ENCODE measurements around the gene GIMAP8.
"Not testable (repeated sequence)": the region's sequence is repeated elsewhere in the genome, so short reads cannot be mapped to it uniquely, and the experiment has no call there.

Gene GIMAP8

DNA sequence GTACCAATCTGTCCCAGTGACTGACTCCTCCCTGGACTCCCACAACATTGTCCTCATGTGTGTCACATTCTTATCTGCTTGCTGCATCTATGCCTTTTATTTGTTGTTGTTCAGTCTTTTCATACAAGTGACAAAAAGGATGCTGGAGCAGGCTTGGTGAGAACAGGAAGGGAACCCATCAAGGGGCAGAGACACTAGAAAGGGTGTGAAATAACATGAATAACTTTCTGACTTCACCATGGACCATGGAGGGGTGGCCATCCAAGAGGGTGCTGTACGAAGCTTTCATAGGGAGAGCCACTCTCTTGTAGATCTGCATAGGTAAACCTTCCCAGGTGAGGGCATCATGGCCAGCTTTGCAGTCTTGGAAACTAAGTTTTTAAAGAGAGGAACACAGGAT is 14.5 kb downstream of the GIMAP8 start:
- DNase-seq (ENCODE audit: low spot score), result no peak

DNA sequence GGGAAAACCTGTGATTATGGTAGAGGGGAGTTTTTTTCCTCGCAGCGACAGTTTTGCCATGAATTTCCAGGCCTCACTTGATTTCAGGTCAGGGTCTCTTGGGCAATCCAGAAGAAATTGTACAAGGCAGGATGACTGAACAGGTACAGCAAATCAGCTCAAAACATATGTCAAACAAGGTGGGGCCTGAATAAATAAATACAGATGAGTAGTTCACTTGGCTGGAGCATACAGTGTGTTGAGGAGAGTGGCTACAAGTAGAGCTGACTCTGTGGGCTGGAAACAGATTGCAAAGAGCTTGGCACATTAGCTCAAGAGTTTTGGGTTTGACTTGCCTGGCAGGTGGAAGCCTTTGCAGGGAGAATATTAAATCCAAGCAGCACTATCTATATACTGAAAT is 15.0 kb downstream of the GIMAP8 start:
- no peak for DNase-seq (ENCODE audit: low spot score)

DNA sequence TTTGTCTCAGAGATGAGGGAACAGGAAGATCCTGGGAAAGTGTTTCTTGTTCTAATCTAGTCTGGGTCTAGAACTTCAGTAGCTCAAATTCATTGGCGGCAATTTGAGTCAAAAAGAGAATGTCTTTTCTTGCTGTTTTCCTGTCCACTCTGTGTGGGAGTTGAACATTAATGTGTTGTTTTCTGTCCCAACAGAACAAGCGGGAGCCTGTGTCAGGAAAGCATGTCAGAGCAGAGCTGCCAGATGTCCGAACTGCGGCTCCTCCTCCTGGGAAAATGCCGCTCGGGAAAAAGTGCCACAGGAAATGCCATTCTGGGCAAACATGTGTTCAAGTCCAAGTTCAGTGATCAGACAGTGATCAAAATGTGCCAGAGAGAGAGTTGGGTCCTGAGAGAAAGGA is 16.0 kb downstream of the GIMAP8 start:
- no peak for DNase-seq (ENCODE audit: low spot score)

- no peak for DNase-seq (ENCODE audit: low spot score)
Observed at GRCh38 chr7:150468241-150468640, 17.8 kb downstream of the GIMAP8 start.

GRCh38 chr7:150471886-150472285 is 21.5 kb downstream of the GIMAP8 start:
- DNase-seq (ENCODE audit: low spot score), result no peak

DNA sequence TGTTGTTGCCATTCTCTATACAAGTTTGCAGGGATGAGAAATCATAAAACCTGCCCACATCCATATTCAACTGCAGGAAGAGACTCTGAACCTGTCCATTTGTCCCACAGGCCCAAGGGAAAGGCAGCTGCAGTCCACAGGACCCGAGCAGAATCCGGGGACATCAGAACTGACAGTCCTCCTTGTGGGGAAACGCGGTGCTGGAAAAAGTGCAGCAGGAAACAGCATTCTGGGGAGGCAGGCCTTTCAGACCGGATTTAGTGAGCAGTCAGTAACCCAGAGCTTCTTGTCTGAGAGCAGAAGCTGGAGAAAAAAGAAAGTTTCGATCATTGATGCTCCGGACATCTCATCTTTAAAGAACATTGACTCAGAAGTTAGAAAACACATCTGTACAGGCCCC is 23.5 kb downstream of the GIMAP8 start:
- no peak for DNase-seq (ENCODE audit: low spot score)

DNA sequence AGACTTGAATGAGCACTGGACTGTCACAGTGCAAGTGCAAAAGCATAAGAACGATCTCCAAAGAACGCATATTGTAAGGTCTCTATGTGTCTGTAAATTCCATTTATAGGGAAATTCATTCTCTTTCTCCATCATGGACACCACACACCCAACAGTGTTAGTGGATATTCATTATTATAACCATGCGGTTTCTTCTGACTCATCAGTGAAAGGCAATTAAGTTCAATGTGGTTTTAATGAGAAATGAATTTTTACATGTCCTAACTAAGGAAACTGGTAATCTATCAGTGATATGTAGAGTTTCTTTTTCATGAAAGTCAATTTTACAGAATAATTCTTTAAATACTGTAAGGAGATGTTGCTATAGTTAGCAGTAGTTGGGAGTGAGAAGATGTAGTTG is 25.9 kb downstream of the GIMAP8 start:
- no peak for DNase-seq (ENCODE audit: low spot score)

DNA sequence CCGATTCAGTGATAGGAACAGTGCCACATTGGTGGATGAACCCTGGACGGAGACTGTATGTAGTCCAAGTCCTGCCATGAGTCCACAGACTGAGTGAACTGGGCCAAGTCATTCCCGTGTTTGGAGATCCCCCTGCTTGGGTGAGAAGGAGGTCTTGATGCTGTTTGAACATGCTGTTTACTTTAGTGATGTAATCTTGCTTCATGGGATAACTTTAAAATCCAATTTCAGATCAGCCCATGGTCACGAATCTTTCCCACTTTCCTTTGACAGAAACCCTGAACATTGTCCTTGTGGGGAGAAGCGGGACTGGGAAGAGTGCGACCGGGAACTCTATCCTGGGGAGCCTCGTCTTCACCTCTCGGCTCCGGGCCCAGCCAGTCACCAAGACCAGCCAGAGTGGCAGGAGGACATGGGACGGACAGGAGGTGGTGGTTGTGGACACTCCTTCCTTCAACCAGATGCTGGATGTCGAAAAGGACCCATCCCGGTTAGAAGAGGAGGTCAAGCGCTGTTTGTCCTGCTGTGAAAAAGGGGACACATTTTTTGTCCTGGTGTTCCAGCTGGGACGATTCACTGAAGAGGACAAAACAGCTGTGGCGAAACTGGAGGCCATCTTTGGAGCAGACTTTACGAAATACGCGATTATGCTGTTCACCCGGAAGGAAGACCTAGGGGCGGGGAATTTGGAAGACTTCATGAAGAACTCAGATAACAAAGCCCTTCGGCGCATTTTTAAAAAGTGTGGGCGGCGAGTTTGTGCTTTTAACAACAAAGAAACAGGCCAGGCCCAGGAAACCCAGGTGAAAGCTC is 26.6 kb downstream of the GIMAP8 start:
- DNase-seq (ENCODE audit: low spot score), result no peak

DNA sequence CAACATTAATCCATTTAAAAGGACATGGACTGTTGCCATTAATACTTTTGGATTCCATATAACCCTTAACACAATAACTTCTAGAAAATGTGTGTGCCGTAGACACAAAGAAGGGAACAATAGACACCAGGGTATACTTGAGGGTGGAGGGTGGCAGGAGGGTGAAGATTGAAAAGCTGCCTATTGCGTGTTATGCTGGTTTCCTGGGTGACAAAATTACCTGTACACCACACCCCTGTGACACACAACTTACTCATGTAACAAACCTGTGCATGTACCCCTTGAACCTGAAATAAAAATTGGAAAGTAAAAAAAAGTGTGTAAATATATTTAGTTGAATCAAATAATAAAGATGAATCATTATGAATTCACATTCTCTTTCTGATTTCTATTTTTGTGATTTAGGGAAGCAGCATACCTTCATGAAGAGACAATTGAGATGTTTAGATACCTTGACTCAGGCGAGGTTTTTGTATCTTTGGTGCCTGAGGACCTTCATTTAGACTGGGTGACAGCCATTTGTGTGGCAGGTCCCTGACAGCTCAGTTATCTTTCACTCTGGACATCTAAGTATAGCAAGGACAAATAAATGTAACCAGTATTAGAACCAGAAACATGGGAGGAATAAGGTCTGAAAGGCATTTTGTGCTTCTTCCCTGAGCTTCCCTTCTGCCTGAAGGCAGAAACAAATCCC is 28.7 kb downstream of the GIMAP8 start:
- no peak for DNase-seq (ENCODE audit: low spot score)

DNA sequence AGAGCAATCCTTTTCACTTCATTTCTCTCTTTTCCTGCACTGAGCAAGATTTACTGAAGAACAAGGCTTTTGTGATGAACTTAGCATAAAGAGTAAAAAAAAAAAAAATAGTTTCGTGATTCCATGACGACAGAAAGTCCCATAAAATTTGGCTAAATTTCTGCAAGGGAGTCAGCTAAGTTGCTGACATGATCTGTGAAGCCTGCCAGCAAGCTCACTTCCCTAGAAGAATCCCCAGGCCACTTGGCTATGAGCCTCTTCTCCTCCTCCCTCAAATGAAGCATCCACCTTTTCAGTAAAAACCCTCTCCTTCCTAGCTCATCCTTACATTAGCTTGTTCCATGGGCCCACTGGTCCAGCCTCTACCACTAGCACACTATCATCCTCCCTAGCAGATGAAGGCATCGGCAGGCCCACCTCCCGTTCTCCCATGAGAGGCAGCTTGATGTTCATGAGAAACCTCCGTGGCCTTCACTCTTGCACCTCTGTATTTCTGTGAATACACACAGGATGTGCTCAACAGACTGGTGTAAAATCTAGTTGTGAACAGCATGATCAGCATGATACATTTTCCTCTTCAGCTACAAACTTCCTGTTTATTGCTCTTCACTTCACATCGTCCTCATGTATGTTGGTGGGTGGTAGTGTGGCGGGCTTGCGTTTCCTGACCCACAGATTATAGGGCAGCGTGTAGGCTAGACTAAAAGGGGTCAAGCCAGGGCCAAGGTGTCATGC is 30.9 kb downstream of the GIMAP8 start:
- DNase-seq (ENCODE audit: low spot score), result no peak

GRCh38 chr7:150481922-150482321 is 31.5 kb downstream of the GIMAP8 start:
- no peak for DNase-seq (ENCODE audit: low spot score)

DNA sequence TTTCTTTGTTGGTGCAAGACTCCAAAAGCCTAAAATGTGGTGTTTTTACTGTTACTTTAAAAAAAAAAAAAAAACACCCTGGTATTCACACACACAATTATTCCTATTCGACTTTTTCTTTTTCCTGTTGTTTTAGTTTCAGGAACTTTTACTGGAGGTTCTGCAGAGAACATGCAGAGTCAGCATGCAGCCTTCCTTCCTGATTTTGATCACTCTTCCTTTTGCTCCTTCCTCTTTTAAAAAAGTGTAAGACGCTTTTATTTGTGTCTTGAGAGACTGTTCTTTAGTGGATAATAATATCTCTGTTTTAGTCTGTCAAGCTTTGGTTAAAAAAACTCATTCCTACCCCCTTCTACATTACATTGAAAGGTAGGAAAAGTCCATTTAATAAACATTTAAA is 33.1 kb downstream of the GIMAP8 start:
- DNase-seq (ENCODE audit: low spot score), result not testable (repeated sequence)

DNA sequence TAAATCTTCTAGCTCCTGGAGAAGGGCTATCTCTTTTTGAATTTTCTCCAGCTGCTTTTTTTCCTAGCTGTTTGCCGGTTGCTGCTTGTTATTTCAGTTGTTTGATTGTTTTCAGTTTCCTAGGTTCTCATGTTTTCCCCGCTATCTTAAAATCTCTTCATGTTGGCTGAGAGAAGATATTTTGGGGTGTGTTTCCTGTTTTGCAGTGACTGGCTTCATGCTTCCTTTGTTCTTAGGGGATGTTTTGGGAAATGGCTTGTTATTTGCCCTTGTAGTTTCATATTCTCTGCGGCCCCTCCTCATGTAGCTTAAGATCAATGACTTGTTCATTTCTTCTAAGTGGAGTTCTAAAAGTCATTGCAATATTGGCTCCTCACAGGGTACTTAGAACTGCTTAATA is 33.6 kb downstream of the GIMAP8 start:
- not testable (repeated sequence) for DNase-seq (ENCODE audit: low spot score)

- no peak for DNase-seq (ENCODE audit: low spot score)
Observed at GRCh38 chr7:150487625-150488024, 37.2 kb downstream of the GIMAP8 start.

DNA sequence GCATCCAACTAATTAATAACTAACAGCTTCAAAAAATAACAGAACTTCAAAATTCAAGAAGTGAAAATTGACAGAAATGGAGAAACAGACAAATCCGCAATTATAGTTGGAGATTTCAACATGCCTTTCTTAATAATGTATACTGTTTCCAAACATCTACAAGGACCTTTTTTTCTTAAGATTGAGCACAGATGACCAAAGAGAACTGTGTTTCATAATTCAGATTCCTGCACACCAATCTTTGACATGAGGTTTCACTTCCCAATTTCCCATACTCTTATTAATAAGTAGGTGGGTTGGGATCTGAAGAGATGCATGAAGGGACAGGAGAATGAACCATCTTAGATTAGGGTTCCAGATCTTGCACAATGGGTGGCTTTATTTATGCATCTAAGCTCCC is 39.4 kb downstream of the GIMAP8 start:
- no peak for DNase-seq (ENCODE audit: low spot score)

DNA sequence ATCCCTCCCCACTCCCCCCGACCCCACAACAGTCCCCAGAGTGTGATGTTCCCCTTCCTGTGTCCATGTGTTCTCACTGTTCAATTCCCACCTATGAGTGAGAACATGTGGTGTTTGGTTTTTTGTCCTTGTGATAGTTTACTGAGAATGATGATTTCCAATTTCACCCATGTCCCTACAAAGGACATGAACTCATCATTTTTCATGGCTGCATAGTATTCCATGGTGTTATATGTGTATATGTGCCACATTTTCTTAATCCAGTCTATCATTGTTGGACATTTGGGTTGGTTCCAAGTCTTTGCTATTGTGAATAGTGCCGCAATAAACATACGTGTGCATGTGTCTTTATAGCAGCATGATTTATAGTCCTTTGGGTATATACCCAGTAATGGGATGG is 43.0 kb downstream of the GIMAP8 start:
- not testable (repeated sequence) for DNase-seq (ENCODE audit: low spot score)

- DNase-seq (ENCODE audit: low spot score), result no peak
Observed at GRCh38 chr7:150502519-150502918, 52.1 kb downstream of the GIMAP8 start.

GRCh38 chr7:150503155-150503554 is 52.7 kb downstream of the GIMAP8 start:
- no peak for DNase-seq (ENCODE audit: low spot score)

- DNase-seq (ENCODE audit: low spot score), result no peak
Observed at GRCh38 chr7:150503581-150503980, 53.2 kb downstream of the GIMAP8 start.

DNA sequence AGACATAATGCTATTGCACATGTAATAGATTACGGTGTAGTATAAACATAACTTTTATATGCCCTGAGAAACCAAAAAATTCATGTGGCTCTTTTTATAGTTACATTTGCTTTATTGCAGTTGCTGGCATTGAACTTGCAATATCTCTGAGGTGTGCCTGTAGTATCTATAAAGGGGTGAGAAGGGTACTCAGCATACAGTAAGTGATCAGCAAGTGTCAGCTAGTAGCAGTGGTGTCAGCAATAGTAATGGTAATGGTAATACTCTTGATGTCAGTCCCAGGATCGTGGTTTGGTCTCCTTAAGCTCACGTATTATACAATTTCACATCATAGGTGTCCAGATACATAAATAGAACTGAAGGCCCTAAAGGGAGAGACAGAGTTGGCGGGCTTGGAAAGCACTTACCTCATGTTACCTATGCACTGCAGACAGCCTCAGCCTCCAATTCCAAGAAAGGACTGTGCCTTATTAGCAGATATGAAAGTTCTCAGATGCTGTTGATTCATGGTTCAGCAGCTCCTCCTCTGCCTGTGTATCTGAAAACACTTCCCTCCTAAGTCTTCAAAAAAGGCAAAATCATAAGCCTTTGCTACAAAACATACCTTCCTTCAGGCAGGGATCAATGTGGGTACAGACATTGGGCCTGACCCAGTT is 57.6 kb downstream of the GIMAP8 start:
- DNase-seq (ENCODE audit: low spot score), result no peak

DNA sequence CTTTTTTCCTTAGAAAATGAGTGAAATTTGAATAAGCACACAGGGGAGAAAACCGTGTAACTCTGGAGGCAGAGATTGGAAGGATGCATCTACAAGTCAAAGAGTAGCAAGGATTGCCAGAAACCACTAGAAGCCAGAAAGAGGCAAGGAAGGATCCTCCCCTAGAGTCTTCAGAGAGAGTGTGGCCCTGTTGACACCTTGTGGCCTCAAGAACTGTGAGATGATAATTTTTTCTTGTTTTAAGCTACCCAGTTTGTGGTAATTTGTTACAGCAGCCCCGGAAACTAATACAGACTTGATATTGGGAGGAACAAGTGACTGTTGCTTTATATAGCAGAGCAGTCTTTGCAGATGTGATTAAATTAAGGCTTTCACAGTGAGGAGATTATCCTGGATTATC is 60.6 kb downstream of the GIMAP8 start:
- no peak for DNase-seq (ENCODE audit: low spot score)

DNA sequence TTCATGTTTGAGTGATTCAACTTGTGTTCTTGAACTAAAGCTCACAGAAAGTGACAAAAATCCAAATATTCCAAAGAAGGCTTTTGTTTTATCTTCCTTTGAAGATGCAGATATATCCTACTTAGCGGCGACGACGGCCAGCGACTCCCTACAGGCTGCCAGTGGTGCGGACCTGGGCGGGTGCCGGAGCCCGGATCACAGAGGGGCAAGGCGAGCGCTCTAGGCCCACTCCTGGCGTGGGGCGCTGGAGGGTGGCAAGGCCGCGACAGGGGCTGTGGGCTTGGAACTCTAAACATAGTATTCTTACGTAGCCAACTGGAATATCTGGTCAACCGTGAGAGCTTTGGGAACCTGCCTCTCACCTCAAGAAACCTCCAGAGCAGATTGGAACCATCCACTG is 63.3 kb downstream of the GIMAP8 start:
- DNase-seq (ENCODE audit: low spot score), result no peak
